Tibial nerve (tissue), 4 donors: ENCODE measurements around the gene KCNT2. TPM values are rescaled to one million over a fixed set of nuclear protein-coding genes. Genes with fewer than 3 reads are reported as not detected.

Experiments used
- DNase-seq, 2 donors: peaks; one replicate each; pipeline ENCODE4 v3.0.0-alpha.2; 2019; ENCODE audit warnings: low spot score in 2 of 2
- H3K27ac ChIP-seq, 4 donors: fragments of 200-600 bp; sonication (generic) in 3 of 4; one replicate each; pipeline ENCODE4 v1.5.1; 2017 to 2019; ENCODE audit warnings: mild to moderate bottlenecking in 1 of 4
- H3K27me3 ChIP-seq, 2 donors: fragments of 200-600 bp; sonication (generic) in 1 of 2; one replicate each; pipeline versions ENCODE4 v1.5.1 to v1.6.0; 2017 to 2019
- H3K36me3 ChIP-seq, 3 donors: fragments of 200-600 bp; sonication (generic); one replicate each; pipeline ENCODE4 v1.5.1; 2018 to 2019
- H3K4me1 ChIP-seq, 4 donors: fragments of 200-600 bp; sonication (generic) in 3 of 4; one replicate each; pipeline ENCODE4 v1.5.1; 2017 to 2019
- H3K4me3 ChIP-seq, 4 donors: fragments of 200-600 bp; sonication (generic) in 3 of 4; one replicate each; pipeline ENCODE4 v1.5.1; 2017 to 2019; ENCODE audit warnings: mild to moderate bottlenecking in 1 of 4, moderate library complexity in 1 of 4
- H3K9me3 ChIP-seq, 4 donors: fragments of 200-600 bp; sonication (generic) in 3 of 4; one replicate each; pipeline ENCODE4 v1.5.1; 2017 to 2019
- CTCF ChIP-seq, 5 experiments: fragments of 200-600 bp in 3 of 5; fragments of 450-650 bp in 2 of 5; sonication (generic) in 3 of 5; IDR thresholded peaks; one replicate each; pipeline ENCODE4 v1.5.1; 2016 to 2019; ENCODE audit warnings: antibody characterized with exemption in 5 of 5, mild to moderate bottlenecking in 3 of 5, moderate library complexity in 2 of 5
- EP300 ChIP-seq, 2 donors: sonication (generic); formaldehyde crosslinking; IDR thresholded peaks; one replicate each; pipeline ENCODE4 v1.6.1; 2017; ENCODE audit warnings: antibody characterized with exemption in 2 of 2, mild to moderate bottlenecking in 1 of 2
- POLR2A ChIP-seq, 2 donors: fragments of 450-650 bp; IDR thresholded peaks; one replicate each; pipeline ENCODE4 v1.6.1; 2017; ENCODE audit warnings: antibody characterized with exemption in 2 of 2, mild to moderate bottlenecking in 2 of 2, moderate library complexity in 2 of 2
- WGBS, 2 donors: methylation state at CpG; one replicate each; pipeline ENCODE4 v1.1.5; 2018; 5-methylcytosine and 5-hydroxymethylcytosine counted together
- total RNA-seq, 4 donors: library from RNA; depleted of rRNA; stranded (reverse); fragments of >200 nt; gene quantifications; one replicate each; pipeline ENCODE4 v1.1.0, GENCODE V29; 2016

KCNT2 gene
- total RNA-seq, 4 donors from 2014 or later = 8.0 to 9.9 (median 8.6) TPM

DNA sequence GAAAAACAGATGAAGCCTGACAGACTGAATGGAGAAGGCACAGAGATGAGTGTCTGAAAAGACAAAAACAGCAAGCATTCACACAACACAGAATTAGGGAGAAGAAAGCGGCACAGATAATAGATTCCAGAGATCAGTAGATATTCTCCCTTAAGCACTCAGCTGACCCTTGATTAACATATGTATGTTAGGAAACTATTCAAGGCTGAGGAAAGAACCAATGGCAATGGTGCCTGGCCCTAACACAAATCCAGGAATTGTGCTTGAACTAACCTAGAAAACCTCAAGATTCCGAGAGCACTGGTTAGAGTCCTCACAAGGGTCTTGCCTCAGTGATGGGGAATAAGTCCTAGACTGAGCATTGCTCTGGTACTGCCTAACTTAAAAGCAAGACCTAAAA is 30.9 kb downstream of the KCNT2 start:
- Histone ChIP-seq H3K27me3 (no peaks in the 10 kb centered on the region), H3K4me1 (no peaks in the 10 kb centered on the region), H3K27ac (no peak overlapping the region), H3K4me3 (no peak overlapping the region), H3K9me3 (no peaks in the 10 kb centered on the region), H3K36me3 (no peaks in the 10 kb centered on the region)
- TF ChIP-seq CTCF (IDR thresholded peaks at IDR 0.05) (no peak), EP300 (IDR thresholded peaks at IDR 0.05) (no peak), POLR2A (IDR thresholded peaks at IDR 0.05) (no peak)
- WGBS, 2 donors = 86 to 93% methylated on average over 2 of the region's 2 CpGs
- no peak for DNase-seq

DNA sequence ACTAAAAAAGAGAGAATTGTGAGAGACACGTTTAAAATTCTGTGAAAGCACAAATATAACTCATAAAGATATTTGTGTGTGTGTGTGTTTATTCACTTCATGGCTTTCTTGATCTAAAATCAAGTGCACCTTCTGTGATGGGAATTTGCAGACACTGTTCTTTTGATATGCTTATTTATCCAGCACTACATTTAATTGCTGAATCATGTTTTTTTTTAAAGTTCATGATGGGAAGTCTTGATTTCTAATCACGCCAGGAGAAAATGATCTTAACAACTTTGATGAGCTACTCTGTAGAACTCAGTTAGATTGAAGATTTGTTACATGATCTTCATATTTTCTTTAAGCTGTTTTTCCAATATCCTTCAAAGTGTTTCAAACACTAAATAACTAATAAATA is 35.0 kb downstream of the KCNT2 start:
- 71 to 76% methylated on average over 2 of the region's 2 CpGs for whole genome bisulfite sequencing, 2 donors
- H3K36me3 ChIP-seq = no peaks in the 10 kb centered on the region
- no peak for TF ChIP-seq CTCF (IDR thresholded peaks at IDR 0.05)
- no peak for TF ChIP-seq POLR2A (IDR thresholded peaks at IDR 0.05)
- no peak for TF ChIP-seq EP300 (IDR thresholded peaks at IDR 0.05)
- no peak for DNase-seq
- H3K4me1 ChIP-seq = no peaks in the 10 kb centered on the region
- H3K27ac ChIP-seq = no peak overlapping the region
- no peaks in the 10 kb centered on the region for H3K27me3 ChIP-seq
- no peaks in the 10 kb centered on the region for H3K9me3 ChIP-seq
- no peak overlapping the region for H3K4me3 ChIP-seq

GRCh38 chr1:196567238-196567637 is 41.0 kb downstream of the KCNT2 start:
- no peak for TF ChIP-seq EP300 (IDR thresholded peaks at IDR 0.05)
- no peak for TF ChIP-seq CTCF (IDR thresholded peaks at IDR 0.05)
- no peak for TF ChIP-seq POLR2A (IDR thresholded peaks at IDR 0.05)
- Histone ChIP-seq H3K27me3 (no peaks in the 10 kb centered on the region), H3K27ac (no peak overlapping the region), H3K4me1 (no peaks in the 10 kb centered on the region), H3K36me3 (no peaks in the 10 kb centered on the region), H3K4me3 (no peak overlapping the region), H3K9me3 (peaks cover 0 to 16% (median 7%) of the 10 kb centered on the region in 4 donors)
- DNase-seq = no peak
- 85 to 87% methylated on average over 1 of the region's 1 CpG for WGBS, 2 donors

DNA sequence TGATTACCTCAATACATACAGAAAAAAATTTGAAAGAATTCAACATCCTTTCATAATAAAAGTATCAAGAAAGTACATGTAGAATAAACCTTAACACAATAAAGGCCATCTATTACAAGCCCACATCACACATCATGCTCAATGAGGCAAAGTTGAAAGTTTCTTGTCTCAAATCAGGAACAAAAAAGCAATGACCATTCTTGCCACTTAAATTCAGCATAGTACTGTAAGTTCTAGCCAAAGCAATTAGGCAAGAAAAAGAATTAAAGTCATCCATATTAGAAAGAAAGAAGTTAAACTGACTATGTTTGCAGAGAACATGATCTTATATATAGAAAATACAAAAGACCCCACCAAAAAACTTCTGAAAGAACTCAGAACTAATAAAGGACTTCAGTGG is 44.5 kb downstream of the KCNT2 start:
- no peak for DNase-seq
- H3K9me3 ChIP-seq = peaks cover 0 to 16% (median 7%) of the 10 kb centered on the region in 4 donors
- H3K4me3 ChIP-seq = no peak overlapping the region
- TF ChIP-seq EP300 (IDR thresholded peaks at IDR 0.05) (no peak), POLR2A (IDR thresholded peaks at IDR 0.05) (no peak), CTCF (IDR thresholded peaks at IDR 0.05) (no peak)
- H3K27ac ChIP-seq = no peak overlapping the region
- H3K36me3 ChIP-seq = no peaks in the 10 kb centered on the region
- no peaks in the 10 kb centered on the region for H3K27me3 ChIP-seq
- H3K4me1 ChIP-seq = peaks cover 0 to 8% (median 0%) of the 10 kb centered on the region in 4 donors

- H3K4me3 ChIP-seq = no peak overlapping the region
- H3K36me3 ChIP-seq = no peaks in the 10 kb centered on the region
- 51 to 67% methylated on average over 3 of the region's 3 CpGs for WGBS, 2 donors
- peaks cover 0 to 9% (median 0%) of the 10 kb centered on the region in 4 donors for H3K4me1 ChIP-seq
- H3K27me3 ChIP-seq = no peaks in the 10 kb centered on the region
- TF ChIP-seq POLR2A (IDR thresholded peaks at IDR 0.05) (no peak), EP300 (IDR thresholded peaks at IDR 0.05) (no peak), CTCF (IDR thresholded peaks at IDR 0.05) (no peak)
- DNase-seq = no peak
- H3K27ac ChIP-seq = no peak overlapping the region
- H3K9me3 ChIP-seq = peaks cover 0 to 16% (median 6%) of the 10 kb centered on the region in 4 donors
These were observed 48.9 kb downstream of the KCNT2 start for GRCh38 chr1:196559314-196559713.
